Measurements from ENCODE around the gene SULT2B1.

The SULT2B1 gene

GRCh38 chr19:48600679-48601417 is 48.9 kb downstream of the SULT2B1 start:
- DNase-seq (ENCODE audit: low read depth), result no peak

- no peak for DNase-seq (ENCODE audit: low read depth)
Observed at GRCh38 chr19:48603001-48603400, 51.0 kb downstream of the SULT2B1 start.

GRCh38 chr19:48603449-48603848 is 51.5 kb downstream of the SULT2B1 start:
- DNase-seq (ENCODE audit: low read depth), result no peak

GRCh38 chr19:48603850-48604249 is 51.9 kb downstream of the SULT2B1 start:
- DNase-seq (ENCODE audit: low read depth), result no peak

- no peak for DNase-seq (ENCODE audit: low read depth)
Observed at GRCh38 chr19:48606463-48607358, 54.7 kb downstream of the SULT2B1 start, which contains the start of gene SPACA4. SPACA4 (plus strand) TSS chr19:48606742; CDS start chr19:48606979, 237 bp downstream.

GRCh38 chr19:48607359-48607755 is 55.4 kb downstream of the SULT2B1 start:
- no peak for DNase-seq (ENCODE audit: low read depth)

GRCh38 chr19:48608798-48609263 is 56.9 kb downstream of the SULT2B1 start:
- no peak for DNase-seq (ENCODE audit: low read depth)

- no peak for DNase-seq (ENCODE audit: low read depth)
Observed at GRCh38 chr19:48609571-48610108, 57.7 kb downstream of the SULT2B1 start.

GRCh38 chr19:48611872-48612271 is 59.9 kb downstream of the SULT2B1 start:
- no peak for DNase-seq (ENCODE audit: low read depth)

- no peak for DNase-seq (ENCODE audit: low read depth)
Observed at GRCh38 chr19:48613024-48613851, 61.3 kb downstream of the SULT2B1 start.

GRCh38 chr19:48613852-48614435 is 62.0 kb downstream of the SULT2B1 start:
- no peak for DNase-seq (ENCODE audit: low read depth)

- no peak for DNase-seq (ENCODE audit: low read depth)
Observed at GRCh38 chr19:48614436-48615230, 62.7 kb downstream of the SULT2B1 start, which contains the start of gene FAM83E. FAM83E (minus strand) TSS chr19:48615076; CDS start chr19:48613372, 1,704 bp downstream.

- DNase-seq (ENCODE audit: low read depth), result no peak
Observed at GRCh38 chr19:48615231-48616040, 63.5 kb downstream of the SULT2B1 start.

- no peak for DNase-seq (ENCODE audit: low read depth)
Observed at GRCh38 chr19:48616041-48616436, 64.1 kb downstream of the SULT2B1 start.

GRCh38 chr19:48616491-48617056 is 64.6 kb downstream of the SULT2B1 start:
- DNase-seq (ENCODE audit: low read depth), result no peak

GRCh38 chr19:48617146-48617937 is 65.4 kb downstream of the SULT2B1 start:
- no peak for DNase-seq (ENCODE audit: low read depth)

- DNase-seq (ENCODE audit: low read depth), result no peak
Observed at GRCh38 chr19:48618278-48618915, 66.4 kb downstream of the SULT2B1 start.

Data from GM04503 (cell line).